ENCODE measurements around the gene ARMC7.

ARMC7 gene

DNA sequence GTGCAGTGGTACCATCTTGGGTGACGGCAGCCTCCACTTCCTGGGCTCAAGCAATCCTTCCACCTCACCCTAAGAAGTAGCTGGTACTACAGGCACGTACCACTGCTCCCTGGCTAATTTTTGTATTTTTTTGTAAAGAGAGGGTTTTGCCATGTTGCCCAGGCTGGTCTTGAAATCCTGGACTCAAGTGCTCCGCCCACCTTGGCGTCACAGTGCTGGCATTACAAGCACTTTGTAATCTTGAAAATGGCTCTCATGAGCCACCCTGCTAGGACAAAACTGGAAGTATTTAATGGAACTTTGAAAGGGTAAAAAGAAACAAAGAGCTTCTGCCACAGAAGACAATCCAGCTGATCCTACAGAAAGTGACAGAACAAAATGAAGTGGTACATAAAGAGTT is 63.8 kb downstream of the ARMC7 start:
- no peaks in the 10 kb centered on the region for H3K27me3 ChIP-seq (ENCODE audit: control insufficient read depth, insufficient read depth, low read length)
- TF ChIP-seq, protein P1, sequence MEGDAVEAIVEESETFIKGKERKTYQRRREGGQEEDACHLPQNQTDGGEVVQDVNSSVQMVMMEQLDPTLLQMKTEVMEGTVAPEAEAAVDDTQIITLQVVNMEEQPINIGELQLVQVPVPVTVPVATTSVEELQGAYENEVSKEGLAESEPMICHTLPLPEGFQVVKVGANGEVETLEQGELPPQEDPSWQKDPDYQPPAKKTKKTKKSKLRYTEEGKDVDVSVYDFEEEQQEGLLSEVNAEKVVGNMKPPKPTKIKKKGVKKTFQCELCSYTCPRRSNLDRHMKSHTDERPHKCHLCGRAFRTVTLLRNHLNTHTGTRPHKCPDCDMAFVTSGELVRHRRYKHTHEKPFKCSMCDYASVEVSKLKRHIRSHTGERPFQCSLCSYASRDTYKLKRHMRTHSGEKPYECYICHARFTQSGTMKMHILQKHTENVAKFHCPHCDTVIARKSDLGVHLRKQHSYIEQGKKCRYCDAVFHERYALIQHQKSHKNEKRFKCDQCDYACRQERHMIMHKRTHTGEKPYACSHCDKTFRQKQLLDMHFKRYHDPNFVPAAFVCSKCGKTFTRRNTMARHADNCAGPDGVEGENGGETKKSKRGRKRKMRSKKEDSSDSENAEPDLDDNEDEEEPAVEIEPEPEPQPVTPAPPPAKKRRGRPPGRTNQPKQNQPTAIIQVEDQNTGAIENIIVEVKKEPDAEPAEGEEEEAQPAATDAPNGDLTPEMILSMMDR (IDR thresholded peaks at IDR 0.05), result no peak
- peaks cover 33% of the 10 kb centered on the region for H3K79me2 ChIP-seq
- H3K9me3 ChIP-seq (ENCODE audit: control insufficient read depth, low read length), result no peaks in the 10 kb centered on the region
- no peak overlapping the region for H3K27ac ChIP-seq
- no peak overlapping the region for H2AFZ ChIP-seq
- H3K36me3 ChIP-seq (ENCODE audit: control insufficient read depth, insufficient read depth, low read length), result no peaks in the 10 kb centered on the region
- H3K9ac ChIP-seq, result no peak overlapping the region
- no peak overlapping the region for H3K4me3 ChIP-seq (ENCODE audit: low read depth, low read length)
- H3K4me2 ChIP-seq (ENCODE audit: low read length), result no peak overlapping the region
- H3K4me1 ChIP-seq, result no peaks in the 10 kb centered on the region

DNA sequence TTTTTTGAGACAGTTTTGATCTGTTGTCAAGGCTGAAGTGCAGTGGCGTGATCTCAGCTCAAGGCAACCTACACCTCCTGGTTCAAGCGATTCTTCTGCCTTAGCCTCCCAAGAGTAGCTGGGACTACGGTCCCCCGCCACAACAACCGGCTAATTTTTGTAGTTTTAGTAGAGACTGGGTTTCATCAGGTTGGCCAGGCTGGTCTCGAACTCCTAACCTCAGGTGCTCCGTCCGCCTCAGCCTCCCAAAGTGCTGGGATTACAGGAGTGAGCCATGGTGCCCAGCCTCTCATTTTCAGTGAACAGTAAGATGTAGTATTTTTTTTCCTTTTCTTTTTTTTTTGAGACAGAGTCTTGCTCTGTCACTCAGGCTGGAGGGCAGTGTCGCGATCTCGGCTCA is 65.2 kb downstream of the ARMC7 start:
- no peak overlapping the region for H3K9ac ChIP-seq
- H3K4me1 ChIP-seq, result no peaks in the 10 kb centered on the region
- H3K9me3 ChIP-seq (ENCODE audit: control insufficient read depth, low read length), result no peaks in the 10 kb centered on the region
- no peaks in the 10 kb centered on the region for H3K36me3 ChIP-seq (ENCODE audit: control insufficient read depth, insufficient read depth, low read length)
- H3K4me2 ChIP-seq (ENCODE audit: low read length), result no peak overlapping the region
- TF ChIP-seq, protein P1 (IDR thresholded peaks at IDR 0.05), result no peak
- H3K4me3 ChIP-seq (ENCODE audit: low read depth, low read length), result no peak overlapping the region
- H3K79me2 ChIP-seq, result peaks cover 28% of the 10 kb centered on the region
- H2AFZ ChIP-seq, result no peak overlapping the region
- no peaks in the 10 kb centered on the region for H3K27me3 ChIP-seq (ENCODE audit: control insufficient read depth, insufficient read depth, low read length)
- H3K27ac ChIP-seq, result no peak overlapping the region

DNA sequence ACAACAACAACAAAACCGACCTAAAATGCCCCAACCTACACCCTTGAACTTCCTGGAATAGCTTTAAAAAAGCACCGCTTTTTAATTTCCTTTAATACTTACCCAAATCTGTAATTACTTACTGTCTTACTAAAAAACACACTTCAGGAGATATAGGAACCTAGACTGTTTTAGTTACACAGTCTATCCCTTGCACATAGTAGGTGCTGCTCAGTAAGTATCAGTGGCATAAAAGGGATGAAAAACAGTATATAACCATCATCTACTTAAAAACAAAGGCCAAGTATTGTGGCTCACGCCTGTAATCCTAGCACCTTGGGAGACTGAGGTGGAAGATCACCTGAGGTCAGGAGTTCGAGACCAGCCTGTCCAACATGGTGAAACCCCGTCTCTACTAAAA is 66.9 kb downstream of the ARMC7 start:
- H3K27me3 ChIP-seq (ENCODE audit: control insufficient read depth, insufficient read depth, low read length), result no peaks in the 10 kb centered on the region
- TF ChIP-seq, protein P1 (IDR thresholded peaks at IDR 0.05), result no peak

DNA sequence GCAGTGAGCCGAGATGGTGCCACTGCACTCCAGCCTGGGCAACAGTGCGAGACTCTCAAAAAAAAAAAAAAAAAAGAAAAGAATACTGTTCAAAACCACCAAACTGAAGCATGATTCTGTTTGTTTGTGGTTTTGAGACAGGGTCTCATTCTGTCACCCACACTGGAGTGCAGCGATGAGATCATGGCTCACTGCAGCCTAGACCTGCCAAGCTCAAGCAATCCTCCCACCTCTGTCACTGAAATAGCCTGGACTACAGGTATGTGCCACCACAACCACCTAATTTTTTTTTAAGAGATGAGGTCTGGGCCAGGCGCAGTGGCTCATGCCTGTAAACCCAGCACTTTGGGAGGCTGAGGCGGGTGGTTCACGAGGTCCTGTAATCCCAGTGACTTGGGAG is 68.7 kb downstream of the ARMC7 start:
- Histone ChIP-seq H3K4me1 (no peaks in the 10 kb centered on the region), H3K79me2 (peaks cover 17% of the 10 kb centered on the region), H3K4me3 (ENCODE audit: low read depth, low read length) (no peak overlapping the region), H3K36me3 (ENCODE audit: control insufficient read depth, insufficient read depth, low read length) (no peaks in the 10 kb centered on the region), H3K9ac (no peak overlapping the region), H3K9me3 (ENCODE audit: control insufficient read depth, low read length) (no peaks in the 10 kb centered on the region), H3K27me3 (ENCODE audit: control insufficient read depth, insufficient read depth, low read length) (no peaks in the 10 kb centered on the region), H3K27ac (no peak overlapping the region), H2AFZ (no peak overlapping the region), H3K4me2 (ENCODE audit: low read length) (no peak overlapping the region)
- TF ChIP-seq, protein P1 (IDR thresholded peaks at IDR 0.05), result no peak

More for the DNA sequence above, 66.9 kb downstream of the ARMC7 start:
- Histone ChIP-seq H3K4me2 (ENCODE audit: low read length) (no peak overlapping the region), H3K9me3 (ENCODE audit: control insufficient read depth, low read length) (no peaks in the 10 kb centered on the region), H3K4me1 (no peaks in the 10 kb centered on the region), H3K9ac (no peak overlapping the region), H3K36me3 (ENCODE audit: control insufficient read depth, insufficient read depth, low read length) (no peaks in the 10 kb centered on the region), H3K27ac (no peak overlapping the region), H2AFZ (no peak overlapping the region), H3K79me2 (peaks cover 22% of the 10 kb centered on the region), H3K4me3 (ENCODE audit: low read depth, low read length) (no peak overlapping the region)
